ENCODE measurements around the gene ART5.

Gene ART5

GRCh38 chr11:3641701-3642070, at the start of gene ART5:
TSS of gene ART5 (minus strand) at chr11:3641992. CDS start at chr11:3641862, 130 bp downstream.
- no peak for DNase-seq (ENCODE audit: low spot score)

GRCh38 chr11:3686751-3687150, 45.0 kb upstream of the ART5 start:
- no peak for DNase-seq (ENCODE audit: low spot score)

GRCh38 chr11:3685923-3686322, 44.1 kb upstream of the ART5 start:
- DNase-seq (ENCODE audit: low spot score): no peak

GRCh38 chr11:3684819-3685172, 43.0 kb upstream of the ART5 start:
- DNase-seq (ENCODE audit: low spot score): no peak

- DNase-seq (ENCODE audit: low spot score): no peak
These were observed 42.5 kb upstream of the ART5 start for GRCh38 chr11:3684129-3684818.

DNA sequence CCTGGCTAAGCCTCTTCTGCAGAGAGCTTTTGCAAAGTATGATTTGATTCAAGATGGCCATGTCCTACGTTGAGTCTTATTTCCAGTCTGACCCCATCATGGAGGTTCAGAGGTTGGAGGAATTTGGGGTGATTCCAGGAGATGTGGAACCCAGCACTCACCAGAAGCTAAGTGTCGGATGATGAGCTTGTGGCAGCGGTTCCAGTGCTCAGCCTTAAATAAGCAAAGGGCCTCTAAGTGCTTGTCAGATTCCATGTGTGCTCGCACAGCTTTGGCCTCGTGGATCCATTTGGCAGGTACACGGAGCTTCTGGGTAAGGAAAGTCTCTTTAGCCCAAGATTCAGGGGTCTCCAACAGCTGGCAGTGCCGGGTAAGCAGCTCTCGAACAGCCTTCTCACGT, 41.2 kb upstream of the ART5 start:
- no peak for DNase-seq (ENCODE audit: low spot score)

DNA sequence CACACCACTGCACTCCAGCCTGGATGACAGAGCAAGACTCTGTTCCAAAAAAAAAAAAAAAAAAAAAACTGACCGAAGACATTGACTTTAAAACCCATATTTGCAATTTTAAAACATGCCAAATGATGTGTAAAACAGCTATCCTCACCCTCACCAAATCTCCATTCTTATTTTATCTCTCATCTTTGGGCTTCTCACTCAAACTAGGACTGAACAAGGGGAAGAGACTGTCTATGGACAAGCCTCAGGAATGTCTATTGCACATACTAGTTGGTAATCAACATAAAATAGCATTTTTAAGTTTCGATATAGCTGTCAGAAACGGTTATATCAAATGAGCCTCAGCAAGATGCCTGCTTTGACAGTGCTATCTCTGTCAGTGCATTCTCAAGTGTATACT, 37.3 kb upstream of the ART5 start:
- DNase-seq (ENCODE audit: low spot score): no peak

DNA sequence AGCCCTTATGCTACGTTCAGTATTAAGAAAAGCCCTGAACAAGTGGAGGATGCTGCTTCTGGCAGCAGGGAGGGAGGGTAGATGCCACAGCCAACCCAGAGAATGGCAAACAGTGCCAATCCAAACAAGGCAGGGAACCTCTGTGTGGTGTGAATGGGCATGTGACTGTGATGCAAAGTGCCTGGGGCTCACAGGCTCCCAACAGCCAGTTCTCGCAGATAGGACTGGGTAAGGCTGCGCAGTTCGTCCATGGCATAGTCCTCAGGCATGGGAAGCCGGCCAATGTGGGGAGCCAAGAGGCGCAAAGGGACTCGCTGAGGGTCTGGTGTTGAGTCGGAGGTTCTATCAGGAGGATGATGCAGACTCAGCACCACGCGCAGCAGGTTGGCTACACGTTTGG, 34.2 kb upstream of the ART5 start:
- no peak for DNase-seq (ENCODE audit: low spot score)

- DNase-seq (ENCODE audit: low spot score): no peak
These were observed 32.4 kb upstream of the ART5 start for GRCh38 chr11:3674189-3674588.

- no peak for DNase-seq (ENCODE audit: low spot score)
These were observed 29.8 kb upstream of the ART5 start, which contains the start of gene CHRNA10 for GRCh38 chr11:3671334-3672254. TSS of gene CHRNA10 (minus strand) at chr11:3671384. CDS start at chr11:3671312, 72 bp downstream.

DNA sequence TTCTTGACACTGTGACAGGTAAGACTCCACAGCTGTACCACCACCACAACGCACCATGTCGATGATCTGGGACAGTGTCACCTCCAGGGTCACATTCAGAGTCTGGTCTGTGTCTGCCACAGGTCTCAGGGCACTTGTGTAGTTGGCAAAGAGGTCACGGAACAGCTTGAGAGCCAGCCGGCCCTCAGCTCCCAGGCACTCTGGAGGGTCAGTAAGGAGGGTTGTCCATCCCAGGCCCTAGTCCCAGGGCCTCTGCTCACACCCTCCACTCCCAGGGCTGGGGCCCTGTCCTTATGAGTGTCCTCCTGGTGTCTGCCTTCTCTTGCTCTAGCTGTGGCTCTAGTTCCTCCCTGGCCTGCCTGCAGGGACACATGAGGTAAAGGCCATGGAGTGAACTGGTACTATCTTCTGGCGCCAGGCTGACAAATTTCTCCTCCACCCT, 28.0 kb upstream of the ART5 start:
- DNase-seq (ENCODE audit: low spot score): no peak

GRCh38 chr11:3669128-3669527, 27.3 kb upstream of the ART5 start:
- DNase-seq (ENCODE audit: low spot score): no peak

GRCh38 chr11:3667149-3668035, 25.6 kb upstream of the ART5 start:
- no peak for DNase-seq (ENCODE audit: low spot score)

DNA sequence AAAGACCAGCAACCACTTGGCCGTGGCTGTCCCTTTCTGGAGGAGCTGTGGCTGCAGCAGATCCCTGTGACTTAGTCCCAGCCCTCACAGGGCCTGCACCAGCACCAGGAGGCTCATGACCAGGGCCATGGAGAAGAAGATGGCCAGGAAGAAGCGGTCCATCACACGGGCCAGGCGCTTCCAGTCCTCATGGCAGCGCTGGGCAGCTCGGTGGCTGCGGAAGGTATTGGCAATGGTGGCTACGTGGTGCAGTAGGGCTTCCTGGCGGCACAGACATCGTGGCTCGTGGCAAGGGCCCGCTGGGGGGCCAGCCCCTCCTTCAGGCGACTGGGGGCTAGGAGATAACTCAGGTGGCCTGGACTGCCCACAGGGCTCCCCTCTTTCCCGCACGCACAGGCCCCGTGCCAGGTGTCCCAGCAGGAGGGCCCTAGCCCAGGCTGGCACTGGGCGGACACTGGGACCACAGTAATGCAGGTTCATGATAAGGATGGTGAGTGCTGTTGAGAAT, 24.3 kb upstream of the ART5 start:
- no peak for DNase-seq (ENCODE audit: low spot score)

- no peak for DNase-seq (ENCODE audit: low spot score)
These were observed 23.7 kb upstream of the ART5 start for GRCh38 chr11:3665336-3666022.

DNA sequence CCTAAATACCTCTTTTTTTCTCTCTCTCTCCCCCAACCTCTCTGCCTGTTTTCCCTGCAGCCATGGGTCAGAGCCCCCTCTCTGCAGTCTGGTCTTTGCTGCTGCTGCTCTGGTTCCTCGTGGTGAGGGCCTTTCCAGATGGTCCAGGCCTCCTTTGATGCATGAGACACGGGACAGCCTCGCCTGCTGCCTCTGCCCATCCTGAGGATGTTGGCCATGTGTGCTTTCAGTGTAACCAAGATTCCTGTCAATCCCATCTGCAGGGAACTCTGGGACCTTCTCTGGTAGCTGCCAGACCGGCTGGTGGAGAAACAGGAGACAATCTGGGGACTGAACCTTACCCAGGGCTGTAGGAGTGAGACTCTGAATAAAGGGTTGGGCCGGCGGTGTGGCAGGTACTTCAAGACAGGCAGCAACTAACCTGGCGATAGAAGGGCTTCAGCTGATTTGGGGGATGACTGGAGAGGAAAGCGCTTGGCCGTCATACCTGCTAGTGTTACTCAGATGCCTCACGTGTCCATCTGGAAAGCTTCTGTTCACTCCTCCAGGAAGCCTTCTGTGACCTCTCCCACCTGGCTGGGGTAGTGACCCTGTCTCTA, 22.3 kb upstream of the ART5 start:
- DNase-seq (ENCODE audit: low spot score): no peak

- no peak for DNase-seq (ENCODE audit: low spot score)
These were observed 21.1 kb upstream of the ART5 start for GRCh38 chr11:3662856-3663255.

DNA sequence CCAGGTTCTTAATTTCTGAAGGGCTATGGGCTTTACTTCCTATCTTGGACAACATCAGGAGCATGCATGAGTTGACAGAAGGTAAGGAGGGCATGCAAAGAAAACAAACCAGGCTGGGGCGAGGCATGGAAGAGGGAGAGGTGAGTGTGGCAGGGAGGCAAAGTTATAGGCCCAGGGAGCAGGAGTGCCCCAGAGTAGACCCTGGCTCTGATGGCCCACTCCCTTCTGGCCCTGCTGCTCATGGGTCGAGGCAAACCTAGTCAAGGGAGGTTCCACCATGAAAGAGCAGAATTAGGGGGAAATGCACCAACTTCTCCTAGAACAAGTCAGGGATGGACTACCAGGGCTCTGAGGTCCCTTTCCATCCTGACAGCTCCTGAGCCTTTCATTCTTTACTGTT, 19.2 kb upstream of the ART5 start:
- DNase-seq (ENCODE audit: low spot score): no peak

- no peak for DNase-seq (ENCODE audit: low spot score)
These were observed 18.1 kb upstream of the ART5 start for GRCh38 chr11:3659595-3660515.

GRCh38 chr11:3658252-3658651, 16.5 kb upstream of the ART5 start:
- no peak for DNase-seq (ENCODE audit: low spot score)

All from HuH-7.5 (cell line).